Measurements from ENCODE around the gene HMG20B.
"Not testable (repeated sequence)": the region's sequence is repeated elsewhere in the genome, so short reads cannot be mapped to it uniquely, and the experiment has no call there.

Gene HMG20B

GRCh38 chr19:3565139-3565538, 7.6 kb upstream of the HMG20B start:
- Histone ChIP-seq H3K9me3 (ENCODE audit: control insufficient read depth, low read depth, low read length) (no peaks in the 10 kb centered on the region), H3K9ac (ENCODE audit: low read length) (no peak overlapping the region), H3K4me1 (ENCODE audit: control insufficient read depth, low read depth, low read length) (no peaks in the 10 kb centered on the region), H3K27ac (ENCODE audit: low read length) (no peak overlapping the region), H3K4me3 (ENCODE audit: low read length) (no peak overlapping the region), H3K36me3 (ENCODE audit: control insufficient read depth, low read depth, low read length) (no peaks in the 10 kb centered on the region), H3K27me3 (ENCODE audit: control insufficient read depth, insufficient read depth, low read length) (no peaks in the 10 kb centered on the region)

GRCh38 chr19:3570042-3570441, 2.7 kb upstream of the HMG20B start:
- not testable (repeated sequence) for H3K4me1 ChIP-seq (ENCODE audit: control insufficient read depth, low read depth, low read length)

GRCh38 chr19:3570606-3571011, 2.1 kb upstream of the HMG20B start:
- Histone ChIP-seq H3K9ac (ENCODE audit: low read length) (no peak overlapping the region), H3K4me3 (ENCODE audit: low read length) (no peak overlapping the region), H3K9me3 (ENCODE audit: control insufficient read depth, low read depth, low read length) (no peaks in the 10 kb centered on the region), H3K27ac (ENCODE audit: low read length) (no peak overlapping the region), H3K36me3 (ENCODE audit: control insufficient read depth, low read depth, low read length) (no peaks in the 10 kb centered on the region), H3K4me1 (ENCODE audit: control insufficient read depth, low read depth, low read length) (peaks cover 4% of the 10 kb centered on the region), H3K27me3 (ENCODE audit: control insufficient read depth, insufficient read depth, low read length) (no peaks in the 10 kb centered on the region)

More at GRCh38 chr19:3570042-3570441, 2.7 kb upstream of the HMG20B start:
- H3K36me3 ChIP-seq (ENCODE audit: control insufficient read depth, low read depth, low read length); H3K9me3 ChIP-seq (ENCODE audit: control insufficient read depth, low read depth, low read length); H3K9ac ChIP-seq (ENCODE audit: low read length); H3K27ac ChIP-seq (ENCODE audit: low read length); H3K4me3 ChIP-seq (ENCODE audit: low read length); H3K27me3 ChIP-seq (ENCODE audit: control insufficient read depth, insufficient read depth, low read length): not testable (repeated sequence)

GRCh38 chr19:3572132-3572854, 451 bp upstream of the HMG20B start:
- Histone ChIP-seq H3K27ac (ENCODE audit: low read length) (no peak overlapping the region), H3K27me3 (ENCODE audit: control insufficient read depth, insufficient read depth, low read length) (no peaks in the 10 kb centered on the region), H3K9me3 (ENCODE audit: control insufficient read depth, low read depth, low read length) (no peaks in the 10 kb centered on the region), H3K4me1 (ENCODE audit: control insufficient read depth, low read depth, low read length) (peaks cover 10% of the 10 kb centered on the region), H3K36me3 (ENCODE audit: control insufficient read depth, low read depth, low read length) (no peaks in the 10 kb centered on the region), H3K9ac (ENCODE audit: low read length) (no peak overlapping the region), H3K4me3 (ENCODE audit: low read length) (peak overlapping the region; percentile 49)

- H3K27me3 ChIP-seq (ENCODE audit: control insufficient read depth, insufficient read depth, low read length) = no peaks in the 10 kb centered on the region
- H3K9me3 ChIP-seq (ENCODE audit: control insufficient read depth, low read depth, low read length) = no peaks in the 10 kb centered on the region
- H3K4me1 ChIP-seq (ENCODE audit: control insufficient read depth, low read depth, low read length) = peaks cover 10% of the 10 kb centered on the region
- no peak overlapping the region for H3K27ac ChIP-seq (ENCODE audit: low read length)
- H3K9ac ChIP-seq (ENCODE audit: low read length) = peak overlapping the region; percentile 62
- H3K36me3 ChIP-seq (ENCODE audit: control insufficient read depth, low read depth, low read length) = no peaks in the 10 kb centered on the region
- peak overlapping the region; percentile 83 for H3K4me3 ChIP-seq (ENCODE audit: low read length)
Observed at GRCh38 chr19:3573162-3573857, 566 bp downstream of the HMG20B start.

GRCh38 chr19:3573858-3574637, 1.3 kb downstream of the HMG20B start:
- H3K36me3 ChIP-seq (ENCODE audit: control insufficient read depth, low read depth, low read length) = no peaks in the 10 kb centered on the region
- H3K9ac ChIP-seq (ENCODE audit: low read length) = no peak overlapping the region
- peak overlapping the region; percentile 83 for H3K4me3 ChIP-seq (ENCODE audit: low read length)
- H3K27ac ChIP-seq (ENCODE audit: low read length) = no peak overlapping the region
- no peaks in the 10 kb centered on the region for H3K9me3 ChIP-seq (ENCODE audit: control insufficient read depth, low read depth, low read length)
- H3K27me3 ChIP-seq (ENCODE audit: control insufficient read depth, insufficient read depth, low read length) = no peaks in the 10 kb centered on the region
- peaks cover 10% of the 10 kb centered on the region for H3K4me1 ChIP-seq (ENCODE audit: control insufficient read depth, low read depth, low read length)

GRCh38 chr19:3575260-3575741, 2.6 kb downstream of the HMG20B start:
- Histone ChIP-seq H3K4me3 (ENCODE audit: low read length) (no peak overlapping the region), H3K4me1 (ENCODE audit: control insufficient read depth, low read depth, low read length) (peaks cover 10% of the 10 kb centered on the region), H3K9ac (ENCODE audit: low read length) (no peak overlapping the region), H3K36me3 (ENCODE audit: control insufficient read depth, low read depth, low read length) (no peaks in the 10 kb centered on the region), H3K27ac (ENCODE audit: low read length) (no peak overlapping the region), H3K9me3 (ENCODE audit: control insufficient read depth, low read depth, low read length) (no peaks in the 10 kb centered on the region), H3K27me3 (ENCODE audit: control insufficient read depth, insufficient read depth, low read length) (no peaks in the 10 kb centered on the region)

GRCh38 chr19:3575949-3576673, 3.4 kb downstream of the HMG20B start:
- Histone ChIP-seq H3K36me3 (ENCODE audit: control insufficient read depth, low read depth, low read length) (no peaks in the 10 kb centered on the region), H3K4me1 (ENCODE audit: control insufficient read depth, low read depth, low read length) (peaks cover 10% of the 10 kb centered on the region), H3K4me3 (ENCODE audit: low read length) (peak overlapping the region; percentile 53), H3K9ac (ENCODE audit: low read length) (no peak overlapping the region), H3K27ac (ENCODE audit: low read length) (no peak overlapping the region), H3K9me3 (ENCODE audit: control insufficient read depth, low read depth, low read length) (no peaks in the 10 kb centered on the region), H3K27me3 (ENCODE audit: control insufficient read depth, insufficient read depth, low read length) (no peaks in the 10 kb centered on the region)

- Histone ChIP-seq H3K27ac (ENCODE audit: low read length) (no peak overlapping the region), H3K9ac (ENCODE audit: low read length) (no peak overlapping the region), H3K9me3 (ENCODE audit: control insufficient read depth, low read depth, low read length) (no peaks in the 10 kb centered on the region), H3K36me3 (ENCODE audit: control insufficient read depth, low read depth, low read length) (no peaks in the 10 kb centered on the region), H3K4me3 (ENCODE audit: low read length) (peak overlapping the region; percentile 53), H3K4me1 (ENCODE audit: control insufficient read depth, low read depth, low read length) (peaks cover 10% of the 10 kb centered on the region), H3K27me3 (ENCODE audit: control insufficient read depth, insufficient read depth, low read length) (no peaks in the 10 kb centered on the region)
Observed at GRCh38 chr19:3576696-3577443, 4.1 kb downstream of the HMG20B start.

GRCh38 chr19:3577723-3578344, 5.1 kb downstream of the HMG20B start:
- Histone ChIP-seq H3K9ac (ENCODE audit: low read length) (no peak overlapping the region), H3K27ac (ENCODE audit: low read length) (no peak overlapping the region)

More at GRCh38 chr19:3577723-3578344, 5.1 kb downstream of the HMG20B start:
- peaks cover 6% of the 10 kb centered on the region for H3K4me1 ChIP-seq (ENCODE audit: control insufficient read depth, low read depth, low read length)
- H3K4me3 ChIP-seq (ENCODE audit: low read length) = no peak overlapping the region
- H3K27me3 ChIP-seq (ENCODE audit: control insufficient read depth, insufficient read depth, low read length) = no peaks in the 10 kb centered on the region
- H3K36me3 ChIP-seq (ENCODE audit: control insufficient read depth, low read depth, low read length) = no peaks in the 10 kb centered on the region
- no peaks in the 10 kb centered on the region for H3K9me3 ChIP-seq (ENCODE audit: control insufficient read depth, low read depth, low read length)

Data from iPS-18a (cell line).